Sigmoid colon (tissue), 4 donors: ENCODE results near the gene ZNF736.

Experiments used
- CTCF ChIP-seq, 4 experiments: fragments of 450-650 bp in 3 of 4; fragments of 200-600 bp in 1 of 4; IDR thresholded peaks; one replicate each; pipeline ENCODE4 v1.5.1; 2016 to 2019; ENCODE audit warnings: antibody characterized with exemption in 4 of 4, mild to moderate bottlenecking in 3 of 4, moderate library complexity in 2 of 4
- POLR2A ChIP-seq, 2 donors: fragments of 450-650 bp; IDR thresholded peaks; one replicate each; pipeline ENCODE4 v1.6.1; 2016; ENCODE audit warnings: antibody characterized with exemption in 2 of 2, mild to moderate bottlenecking in 2 of 2, moderate library complexity in 2 of 2
- POLR2AphosphoS5 ChIP-seq, 4 donors: sonication (generic); formaldehyde crosslinking; IDR thresholded peaks; one replicate each; pipeline ENCODE4 v1.6.1; 2017; ENCODE audit warnings: antibody characterized with exemption in 4 of 4

- TF ChIP-seq CTCF (IDR thresholded peaks at IDR 0.05) = no peak
- no peak for TF ChIP-seq POLR2A (IDR thresholded peaks at IDR 0.05)
- no peak for TF ChIP-seq POLR2AphosphoS5 (IDR thresholded peaks at IDR 0.05)
Observed at GRCh38 chr7:64400401-64400800, 86.6 kb downstream of the ZNF736 start.
